Right lobe of liver (tissue), 4 donors: ENCODE results near the gene COG7.

ENCODE experiments used
- CTCF ChIP-seq, 4 donors: fragments of 200-600 bp in 3 of 4; fragments of 450-650 bp in 1 of 4; IDR thresholded peaks; one replicate each; pipeline versions ENCODE4 v1.5.1 to v1.8.0; 2016 to 2022; ENCODE audit warnings: antibody characterized with exemption in 4 of 4, mild to moderate bottlenecking in 2 of 4
- POLR2A ChIP-seq: fragments of 450-650 bp; IDR thresholded peaks from one replicate; pipeline ENCODE4 v1.6.1; 2017; ENCODE audit warnings: antibody characterized with exemption, mild to moderate bottlenecking
- donor health status: DM: no; HTN: no; CAD: no.
- donor health status: DM: no; HTN: no; CAD: no.
- donor health status: DM: no; HTN: yes; CAD: no.

GRCh38 chr16:23374721-23375510 lies 78.1 kb downstream of the COG7 start:
- TF ChIP-seq CTCF (IDR thresholded peaks at IDR 0.05) (no peak), POLR2A (no peak)
